Natural killer cell (primary cell): ENCODE results near the gene ONECUT3. TPM values are rescaled to one million over a fixed set of nuclear protein-coding genes. Genes with fewer than 3 reads are reported as not detected.

ENCODE experiments used
- ATAC-seq, 3 donors: fragments of 150-1000 bp in 2 of 3; fragments of 200-7000 bp in 1 of 3; cut with Tn5 transposase; 1 replicate in 1 of 3; 2 replicates in 2 of 3; pipeline ENCODE4 v1.10.0; 2021; ENCODE audit warnings: mild to moderate bottlenecking in 2 of 3, moderate library complexity in 2 of 3
- DNase-seq, 2 donors: peaks; one replicate each; pipeline versions ENCODE4 v3.0.0 to v3.0.0-alpha.2; 2013 to 2021; ENCODE audit warnings: mixed read lengths in 1 of 2
- H3K27ac ChIP-seq: one replicate; pipeline ENCODE4 v1.5.1; 2013; ENCODE audit warnings: mild to moderate bottlenecking, low read length
- H3K27me3 ChIP-seq: one replicate; pipeline ENCODE4 v1.6.1; 2013; ENCODE audit warnings: low read length; ENCODE audit not compliant: control insufficient read depth, insufficient read depth
- H3K36me3 ChIP-seq: one replicate; pipeline ENCODE4 v1.6.1; 2013; ENCODE audit warnings: low read length; ENCODE audit not compliant: control insufficient read depth, insufficient read depth
- H3K4me1 ChIP-seq: one replicate; pipeline ENCODE4 v1.6.1; 2013; ENCODE audit warnings: low read length; ENCODE audit not compliant: control insufficient read depth, insufficient read depth
- H3K4me3 ChIP-seq: one replicate; pipeline ENCODE4 v1.5.1; 2013; ENCODE audit warnings: low read length
- H3K9me3 ChIP-seq: one replicate; pipeline ENCODE4 v1.6.1; 2013; ENCODE audit warnings: low read length; ENCODE audit not compliant: control insufficient read depth, insufficient read depth
- H3K27ac Mint-ChIP-seq, 2 donors: one replicate each; pipeline ENCODE4 v1.8.0; 2022; ENCODE audit warnings: mild to moderate bottlenecking in 2 of 2, mixed read lengths in 2 of 2, moderate library complexity in 1 of 2
- H3K27me3 Mint-ChIP-seq, 2 donors: one replicate each; pipeline ENCODE4 v1.8.0; 2022; ENCODE audit warnings: low read depth in 2 of 2, mixed read lengths in 2 of 2
- H3K36me3 Mint-ChIP-seq: one replicate; pipeline ENCODE4 v1.8.0; 2022; ENCODE audit warnings: mixed read lengths
- H3K4me1 Mint-ChIP-seq, 2 donors: one replicate each; pipeline ENCODE4 v1.8.0; 2022; ENCODE audit warnings: mixed read lengths in 2 of 2
- H3K4me3 Mint-ChIP-seq: one replicate; pipeline ENCODE4 v1.8.0; 2022; ENCODE audit warnings: mild to moderate bottlenecking, moderate library complexity, mixed read lengths
- H3K9me3 Mint-ChIP-seq, 2 donors: one replicate each; pipeline ENCODE4 v1.8.0; 2022; ENCODE audit warnings: mixed read lengths in 2 of 2
- WGBS: methylation state at CpG from one replicate; pipeline ENCODE4 v1.1.7; 2013; ENCODE audit warnings: missing lambda C conversion rate; ENCODE audit not compliant: insufficient coverage; 5-methylcytosine and 5-hydroxymethylcytosine counted together
- intact Hi-C: fragments of 100-400 bp; cut with micrococcal nuclease; formaldehyde crosslinking; loops from one replicate; pipeline ENCODE4 v1.14.2; 2022
- total RNA-seq, 4 donors: library from RNA; stranded (reverse); fragments of 120-200 nt in 1 of 4; gene quantifications; one replicate each; pipeline versions ENCODE4 v1.2.3 to v1.2.4, GENCODE V29; 2013 to 2022
- TF ChIP-seq, protein P1 (sequence below): fragments of 200-600 bp; IDR thresholded peaks from one replicate; pipeline ENCODE4 v1.8.0; 2022; ENCODE audit warnings: antibody characterized with exemption

The ONECUT3 gene
- total RNA-seq, 3 donors from 2014 or later (not counting 1 experiment from before 2014, with no cell fraction given), result not detected

GRCh38 chr19:1804858-1805257 is 51.6 kb downstream of the ONECUT3 start:
- intact Hi-C loops, result no loop called here

GRCh38 chr19:1805401-1806183 is 52.3 kb downstream of the ONECUT3 start:
- TF ChIP-seq, protein P1, sequence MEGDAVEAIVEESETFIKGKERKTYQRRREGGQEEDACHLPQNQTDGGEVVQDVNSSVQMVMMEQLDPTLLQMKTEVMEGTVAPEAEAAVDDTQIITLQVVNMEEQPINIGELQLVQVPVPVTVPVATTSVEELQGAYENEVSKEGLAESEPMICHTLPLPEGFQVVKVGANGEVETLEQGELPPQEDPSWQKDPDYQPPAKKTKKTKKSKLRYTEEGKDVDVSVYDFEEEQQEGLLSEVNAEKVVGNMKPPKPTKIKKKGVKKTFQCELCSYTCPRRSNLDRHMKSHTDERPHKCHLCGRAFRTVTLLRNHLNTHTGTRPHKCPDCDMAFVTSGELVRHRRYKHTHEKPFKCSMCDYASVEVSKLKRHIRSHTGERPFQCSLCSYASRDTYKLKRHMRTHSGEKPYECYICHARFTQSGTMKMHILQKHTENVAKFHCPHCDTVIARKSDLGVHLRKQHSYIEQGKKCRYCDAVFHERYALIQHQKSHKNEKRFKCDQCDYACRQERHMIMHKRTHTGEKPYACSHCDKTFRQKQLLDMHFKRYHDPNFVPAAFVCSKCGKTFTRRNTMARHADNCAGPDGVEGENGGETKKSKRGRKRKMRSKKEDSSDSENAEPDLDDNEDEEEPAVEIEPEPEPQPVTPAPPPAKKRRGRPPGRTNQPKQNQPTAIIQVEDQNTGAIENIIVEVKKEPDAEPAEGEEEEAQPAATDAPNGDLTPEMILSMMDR, result no peak
- Histone ChIP-seq H3K4me3 (no peak overlapping the region), H3K4me1 (no peaks in the 10 kb centered on the region), H3K9me3 (no peaks in the 10 kb centered on the region), H3K27me3 (no peaks in the 10 kb centered on the region), H3K36me3 (no peaks in the 10 kb centered on the region), H3K27ac (no peak overlapping the region)
- H3K27me3 Mint-ChIP-seq, result no peaks in the 10 kb centered on the region
- 94% methylated on average over 24 of the region's 24 CpGs for WGBS
- H3K9me3 Mint-ChIP-seq, result no peaks in the 10 kb centered on the region
- ATAC-seq (no peak), DNase-seq (no peak)
- H3K4me1 Mint-ChIP-seq, result peaks cover 0 to under 1% of the 10 kb centered on the region in 2 donors
- no peaks in the 10 kb centered on the region for H3K36me3 Mint-ChIP-seq
- intact Hi-C loops, result no loop called here
- no peak overlapping the region for H3K27ac Mint-ChIP-seq
- H3K4me3 Mint-ChIP-seq, result no peak overlapping the region

More at GRCh38 chr19:1804858-1805257, 51.6 kb downstream of the ONECUT3 start:
- H3K27me3 Mint-ChIP-seq, result no peaks in the 10 kb centered on the region
- no peak overlapping the region for H3K4me3 Mint-ChIP-seq
- H3K27ac Mint-ChIP-seq, result no peak overlapping the region
- no peaks in the 10 kb centered on the region for H3K36me3 Mint-ChIP-seq
- no peaks in the 10 kb centered on the region for H3K4me1 Mint-ChIP-seq
- no peak for ATAC-seq
- Histone ChIP-seq H3K4me3 (no peak overlapping the region), H3K4me1 (no peaks in the 10 kb centered on the region), H3K27ac (no peak overlapping the region), H3K9me3 (no peaks in the 10 kb centered on the region), H3K36me3 (no peaks in the 10 kb centered on the region), H3K27me3 (no peaks in the 10 kb centered on the region)
- TF ChIP-seq, protein P1, result no peak
- 96% methylated on average over 6 of the region's 6 CpGs for WGBS
- no peak for DNase-seq
- no peaks in the 10 kb centered on the region for H3K9me3 Mint-ChIP-seq

GRCh38 chr19:1806184-1807029 is 53.1 kb downstream of the ONECUT3 start:
- no peak overlapping the region for H3K4me3 ChIP-seq
- H3K9me3 ChIP-seq, result no peaks in the 10 kb centered on the region
- H3K27me3 ChIP-seq, result no peaks in the 10 kb centered on the region
- H3K4me3 Mint-ChIP-seq, result no peak overlapping the region
- no peak overlapping the region for H3K27ac ChIP-seq
- intact Hi-C loops, result no loop called here
- ATAC-seq (no peak), DNase-seq (no peak)
- no peaks in the 10 kb centered on the region for H3K36me3 ChIP-seq
- no peak overlapping the region for H3K27ac Mint-ChIP-seq
- 95% methylated on average over 45 of the region's 45 CpGs for WGBS
- peaks cover 0 to 8% of the 10 kb centered on the region in 2 donors for H3K4me1 Mint-ChIP-seq
- peaks cover 2% of the 10 kb centered on the region for H3K4me1 ChIP-seq
- TF ChIP-seq, protein P1, result no peak
- H3K9me3 Mint-ChIP-seq, result no peaks in the 10 kb centered on the region
- no peaks in the 10 kb centered on the region for H3K36me3 Mint-ChIP-seq
- no peaks in the 10 kb centered on the region for H3K27me3 Mint-ChIP-seq
